Measurements from ENCODE around the gene PALLD.

The PALLD gene

DNA sequence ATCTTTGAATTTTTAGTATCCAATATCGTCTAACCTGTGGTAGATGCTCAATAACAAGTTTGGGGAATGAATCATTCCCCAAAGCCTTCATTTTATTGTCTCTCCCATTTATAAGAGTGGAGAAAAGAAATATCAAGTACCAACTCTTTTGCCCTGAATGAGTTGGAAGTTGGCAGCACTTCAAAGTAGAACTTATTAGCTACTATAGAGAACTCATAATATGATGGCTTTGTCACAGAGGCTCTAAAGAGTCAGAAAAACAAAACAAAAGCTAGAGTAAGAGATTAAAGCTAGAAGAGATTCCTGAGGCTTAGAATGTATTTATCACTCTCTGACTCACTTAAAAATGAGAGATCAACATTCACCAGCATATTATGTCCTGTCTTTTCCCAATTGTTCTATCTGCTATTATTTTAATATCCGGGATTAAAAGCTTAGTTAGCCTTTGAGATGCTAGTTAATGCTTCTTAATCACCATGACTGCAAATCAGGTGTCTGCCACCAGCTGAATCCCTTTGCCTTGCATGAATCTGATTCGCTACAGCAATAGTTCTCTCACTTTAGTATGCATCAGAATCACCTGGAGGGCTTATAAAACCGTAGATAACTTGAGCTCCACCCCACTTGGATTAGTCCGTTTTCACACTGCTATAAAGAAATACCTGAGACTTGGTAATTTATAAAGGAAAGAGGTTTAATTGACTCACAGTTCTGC lies 77.9 kb downstream of the PALLD start:
- Mint-ChIP-seq H3K36me3 (no peaks in the 10 kb centered on the region), H3K4me3 (no peak overlapping the region), H3K9me3 (no peaks in the 10 kb centered on the region), H3K27me3 (peaks cover 10% of the 10 kb centered on the region), H3K4me1 (no peaks in the 10 kb centered on the region), H3K27ac (no peak overlapping the region)
- no peak for ATAC-seq

DNA sequence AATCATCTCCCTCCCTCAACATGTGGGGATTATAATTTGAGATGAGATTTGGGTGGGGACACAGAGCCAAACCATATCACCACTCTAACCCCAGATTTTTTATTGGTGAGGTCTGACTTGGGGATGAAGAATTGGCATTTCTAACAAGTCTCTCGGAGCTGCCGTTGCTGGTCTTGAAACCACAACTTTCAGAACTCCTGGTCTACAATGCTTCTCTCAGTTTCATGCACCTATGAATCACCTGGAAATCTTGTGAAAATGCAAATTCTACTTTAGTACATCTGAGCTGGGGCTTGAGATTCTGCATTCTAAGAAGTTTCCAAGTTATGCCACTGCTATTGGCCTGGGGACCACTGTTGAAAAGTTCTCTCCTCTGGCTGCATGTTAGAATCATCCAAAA lies 78.6 kb downstream of the PALLD start:
- peaks cover 10% of the 10 kb centered on the region for H3K27me3 Mint-ChIP-seq

DNA sequence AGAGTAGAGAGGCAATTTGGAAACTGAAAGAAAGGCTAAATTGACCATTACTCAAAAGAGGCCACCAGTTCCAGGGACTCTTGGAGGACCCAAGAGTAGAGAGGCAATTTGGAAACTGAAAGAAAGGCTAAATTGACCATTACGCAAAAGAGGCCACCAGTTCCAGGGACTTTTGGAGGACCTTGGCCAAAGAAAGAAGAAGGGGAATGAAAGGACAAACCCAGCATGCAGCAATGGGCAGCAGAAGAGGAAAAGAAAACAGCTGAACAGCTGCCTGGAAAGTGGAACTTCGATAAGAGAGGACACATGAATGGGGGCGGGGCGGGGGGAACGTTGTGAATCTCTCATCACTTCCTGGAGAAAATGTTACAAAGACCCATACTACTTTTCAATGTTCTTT lies 80.8 kb downstream of the PALLD start:
- no peaks in the 10 kb centered on the region for H3K4me1 Mint-ChIP-seq
- ATAC-seq = no peak

More for the DNA sequence above, 78.6 kb downstream of the PALLD start:
- Mint-ChIP-seq H3K27ac (no peak overlapping the region), H3K4me1 (no peaks in the 10 kb centered on the region), H3K36me3 (no peaks in the 10 kb centered on the region), H3K4me3 (no peak overlapping the region), H3K9me3 (peaks cover 4% of the 10 kb centered on the region)
- no peak for ATAC-seq

DNA sequence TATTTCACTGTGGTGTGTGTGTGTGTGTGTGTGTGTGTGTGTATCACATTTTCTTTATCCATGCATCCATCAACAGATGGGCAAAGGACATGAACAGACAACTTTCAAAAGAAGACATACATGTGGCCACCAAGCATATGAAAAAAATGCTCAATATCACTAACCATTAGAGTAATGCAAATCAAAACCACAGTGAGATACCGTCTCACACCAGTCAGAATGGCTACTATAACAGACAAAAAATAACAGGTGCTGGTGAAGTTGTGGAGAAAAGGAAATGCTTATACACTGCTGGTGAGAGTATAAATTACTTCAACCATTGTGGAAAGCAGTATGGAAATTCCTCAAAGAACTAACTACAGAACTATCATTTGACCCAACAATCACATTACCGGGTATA lies 83.4 kb downstream of the PALLD start:
- no peaks in the 10 kb centered on the region for H3K4me1 Mint-ChIP-seq
- no peaks in the 10 kb centered on the region for H3K36me3 Mint-ChIP-seq
- no peak for ATAC-seq
- H3K9me3 Mint-ChIP-seq = peaks cover 7% of the 10 kb centered on the region
- no peak overlapping the region for H3K27ac Mint-ChIP-seq
- no peak overlapping the region for H3K4me3 Mint-ChIP-seq
- no peaks in the 10 kb centered on the region for H3K27me3 Mint-ChIP-seq

More for the DNA sequence above, 80.8 kb downstream of the PALLD start:
- Mint-ChIP-seq H3K27ac (no peak overlapping the region), H3K9me3 (peaks cover 7% of the 10 kb centered on the region), H3K4me3 (no peak overlapping the region), H3K27me3 (peaks cover 10% of the 10 kb centered on the region), H3K36me3 (no peaks in the 10 kb centered on the region)

DNA sequence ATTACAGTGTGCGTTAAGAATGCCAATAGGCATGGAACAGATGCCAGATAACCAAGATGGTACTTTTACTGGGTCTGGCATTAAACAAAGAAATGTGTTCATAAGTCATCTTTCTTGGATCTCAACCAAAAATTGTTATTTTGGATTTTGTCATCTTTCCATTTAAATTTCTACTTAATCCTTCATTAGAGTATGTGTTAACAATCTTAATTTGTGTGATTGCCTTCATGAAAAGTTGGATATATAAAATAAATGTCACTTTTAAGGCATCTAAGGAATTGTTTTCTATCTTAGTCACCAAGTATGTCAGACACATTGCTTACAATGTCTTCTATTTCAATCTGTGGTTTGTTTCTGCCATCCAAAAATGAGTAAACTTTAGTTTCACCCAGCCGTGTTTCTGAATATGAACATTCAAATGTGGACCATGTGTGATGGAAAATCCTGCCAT lies 87.5 kb downstream of the PALLD start:
- Mint-ChIP-seq H3K4me3 (no peak overlapping the region), H3K9me3 (peaks cover 7% of the 10 kb centered on the region), H3K4me1 (no peaks in the 10 kb centered on the region), H3K27ac (no peak overlapping the region), H3K36me3 (no peaks in the 10 kb centered on the region), H3K27me3 (no peaks in the 10 kb centered on the region)
- no peak for ATAC-seq

DNA sequence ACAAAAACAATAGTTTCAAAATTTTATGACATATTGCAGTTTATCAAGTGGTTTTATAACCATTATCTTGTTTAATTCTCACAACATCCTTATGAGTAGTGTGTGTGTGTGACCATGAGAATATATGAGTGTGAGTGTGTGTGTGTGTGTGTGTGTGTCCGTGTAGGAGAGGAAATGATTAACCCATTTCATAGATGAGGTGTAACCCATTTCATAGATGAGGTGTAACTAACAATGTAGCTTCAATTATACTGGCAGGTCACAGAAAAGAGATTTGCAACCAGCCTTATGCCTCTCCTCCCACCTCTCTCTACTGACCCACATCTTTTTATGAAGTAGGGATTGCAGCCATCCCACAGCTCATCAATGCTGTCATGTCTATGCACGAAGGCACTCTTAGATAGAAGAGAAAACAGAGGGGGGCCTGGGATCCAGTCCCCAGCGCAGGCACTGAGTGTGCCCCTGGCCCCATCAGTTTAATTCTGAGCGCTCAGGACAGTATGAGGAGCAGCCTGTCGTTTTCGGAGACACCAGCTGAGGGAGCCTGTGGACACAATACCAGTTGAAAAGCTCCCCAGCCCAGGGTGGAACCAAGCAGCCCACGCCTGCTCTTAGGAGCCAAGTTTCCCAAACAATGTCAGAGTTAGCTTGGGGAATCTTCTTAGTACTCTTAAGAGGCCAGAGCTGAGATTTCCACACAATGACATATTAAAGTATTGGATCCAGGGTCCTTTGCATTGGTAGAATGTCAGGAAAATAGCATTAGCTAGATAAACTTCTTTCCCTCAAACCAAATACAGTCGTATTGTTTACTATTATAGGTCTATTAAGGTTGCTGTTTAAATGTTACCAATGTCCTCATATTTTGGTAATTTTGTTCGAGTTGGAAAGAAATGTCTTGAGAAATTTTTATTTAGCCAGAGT lies 88.6 kb downstream of the PALLD start:
- Mint-ChIP-seq H3K9me3 (peaks cover 3% of the 10 kb centered on the region), H3K27ac (no peak overlapping the region), H3K36me3 (no peaks in the 10 kb centered on the region), H3K4me1 (no peaks in the 10 kb centered on the region), H3K27me3 (peaks cover 3% of the 10 kb centered on the region), H3K4me3 (no peak overlapping the region)
- ATAC-seq = peak; percentile 57

DNA sequence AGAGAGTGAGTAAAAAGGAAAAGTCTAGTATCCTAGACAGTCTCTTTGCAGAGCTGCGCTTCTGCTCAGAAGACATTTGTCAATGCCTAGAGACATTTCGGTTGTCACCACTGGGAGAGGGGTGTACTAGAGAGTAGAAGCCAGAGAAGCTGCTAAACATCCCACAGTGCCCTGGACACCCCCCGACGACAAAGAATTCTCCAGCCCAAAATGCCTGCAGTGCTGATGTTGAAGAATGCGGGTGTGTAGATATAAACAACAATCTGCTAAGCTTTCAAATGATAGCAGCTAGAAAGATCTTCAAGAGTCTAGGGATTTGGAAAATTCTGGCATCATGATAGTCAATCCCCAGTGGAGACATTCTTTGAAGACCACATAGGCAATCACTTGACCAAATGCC lies 90.1 kb downstream of the PALLD start:
- Mint-ChIP-seq H3K4me1 (no peaks in the 10 kb centered on the region), H3K36me3 (no peaks in the 10 kb centered on the region), H3K4me3 (no peak overlapping the region), H3K27me3 (peaks cover 13% of the 10 kb centered on the region), H3K27ac (no peak overlapping the region), H3K9me3 (no peaks in the 10 kb centered on the region)
- no peak for ATAC-seq

DNA sequence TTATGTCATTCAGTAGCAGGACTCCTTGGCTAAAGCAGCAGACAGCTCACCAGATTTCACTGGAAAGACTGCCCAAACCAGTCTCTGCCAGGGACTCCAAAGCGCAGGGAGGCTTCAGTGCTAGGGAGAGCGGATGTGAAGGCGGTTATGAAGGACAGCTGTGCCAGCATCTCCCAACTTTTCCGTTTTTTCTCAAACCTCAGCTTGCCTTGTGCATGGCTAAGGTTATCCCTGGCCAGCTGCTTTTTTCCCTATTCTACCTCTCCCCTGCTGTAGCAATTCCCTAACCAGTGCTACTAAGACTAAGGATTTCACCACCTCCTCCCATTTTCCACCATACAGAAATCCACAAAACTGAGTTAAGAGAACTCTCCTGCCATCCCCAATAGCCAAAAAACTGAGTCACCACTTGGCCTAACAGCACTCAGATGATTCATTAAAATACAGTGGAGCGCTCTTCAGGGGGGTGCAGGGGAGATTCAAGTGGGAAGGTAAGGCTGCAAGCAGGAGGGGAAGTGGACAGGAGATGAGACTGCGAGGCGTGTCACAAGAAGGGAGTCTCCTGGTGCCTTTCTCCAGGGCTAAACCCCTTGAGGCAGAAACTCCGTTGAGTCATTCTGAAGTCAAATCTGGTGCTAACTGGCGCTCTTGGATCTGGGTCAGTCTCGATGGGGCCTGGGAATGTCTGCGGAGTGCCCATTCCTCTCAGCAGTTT lies 90.7 kb downstream of the PALLD start:
- Mint-ChIP-seq H3K4me3 (no peak overlapping the region), H3K36me3 (no peaks in the 10 kb centered on the region), H3K9me3 (no peaks in the 10 kb centered on the region), H3K27ac (no peak overlapping the region), H3K4me1 (no peaks in the 10 kb centered on the region), H3K27me3 (peaks cover 13% of the 10 kb centered on the region)
- ATAC-seq = no peak

DNA sequence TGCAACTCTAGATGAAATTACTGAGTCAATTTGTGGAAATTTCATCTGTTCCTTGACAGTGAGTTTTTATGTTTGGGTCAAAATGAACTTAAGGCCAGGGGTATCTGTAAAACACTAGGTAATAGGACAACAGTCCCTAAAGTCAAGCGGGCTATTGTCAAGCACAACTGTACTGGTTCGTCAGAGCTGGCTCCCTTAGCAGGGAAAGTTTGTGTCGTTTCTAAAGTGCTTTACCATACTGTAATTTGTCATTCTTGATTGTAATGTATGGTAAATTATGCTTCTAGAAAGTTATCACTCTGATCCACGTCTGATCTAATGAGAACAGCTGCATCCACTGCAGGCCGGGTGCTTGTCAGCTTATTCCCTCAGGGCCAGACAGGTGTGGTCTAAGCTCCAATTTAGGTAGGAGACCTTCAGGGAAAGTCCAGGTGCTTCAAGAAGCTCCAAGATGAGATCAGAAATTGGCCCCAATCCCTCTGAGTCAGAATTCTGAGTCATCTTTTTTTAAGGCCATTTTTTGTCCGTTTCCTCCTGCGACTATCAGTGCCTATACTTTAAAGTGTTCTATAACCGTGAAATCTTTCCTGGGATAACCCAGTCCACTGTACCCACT lies 92.2 kb downstream of the PALLD start:
- peaks cover 13% of the 10 kb centered on the region for H3K27me3 Mint-ChIP-seq
- H3K4me1 Mint-ChIP-seq = no peaks in the 10 kb centered on the region
- H3K4me3 Mint-ChIP-seq = no peak overlapping the region
- no peak overlapping the region for H3K27ac Mint-ChIP-seq
- no peaks in the 10 kb centered on the region for H3K36me3 Mint-ChIP-seq
- ATAC-seq = no peak
- no peaks in the 10 kb centered on the region for H3K9me3 Mint-ChIP-seq

DNA sequence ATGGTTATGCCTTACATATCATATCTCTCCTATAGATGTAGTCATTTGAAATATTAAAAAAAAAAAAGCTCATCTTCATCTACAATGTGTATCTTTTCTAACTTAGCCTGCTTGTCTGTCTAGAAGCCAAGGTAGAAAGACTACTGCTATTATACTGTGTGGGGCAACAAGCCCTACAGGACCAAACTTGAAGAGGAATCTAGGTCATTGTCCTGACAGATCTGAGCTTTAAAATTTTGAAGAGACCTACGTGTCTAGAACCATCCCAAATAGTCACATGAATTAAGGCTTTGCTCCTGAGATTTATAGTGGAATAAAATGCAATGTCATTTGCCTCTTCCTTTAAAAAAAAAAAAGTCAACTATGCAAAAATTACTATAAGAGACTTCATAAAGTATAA lies 95.8 kb downstream of the PALLD start:
- no peak overlapping the region for H3K4me3 Mint-ChIP-seq
- no peak for ATAC-seq

DNA sequence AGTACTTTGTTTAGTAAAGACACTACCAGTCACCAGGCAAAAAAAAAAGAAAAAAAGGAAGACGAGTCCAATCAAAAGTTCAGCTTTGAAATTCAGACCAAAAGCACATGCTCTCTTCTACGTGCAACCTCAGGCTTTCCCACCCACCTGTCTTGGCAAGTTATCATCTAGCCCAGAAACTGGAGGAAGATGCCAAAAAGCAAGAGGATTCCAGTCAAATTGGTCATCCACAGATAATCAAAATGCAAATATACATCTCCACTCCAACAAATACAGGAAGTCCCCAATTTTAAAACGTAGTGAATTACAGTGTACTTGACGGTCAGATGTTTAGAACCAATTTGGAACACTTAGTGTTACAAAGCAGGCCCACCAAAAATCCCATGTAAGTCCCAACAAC lies 96.5 kb downstream of the PALLD start:
- no peak for ATAC-seq
- Mint-ChIP-seq H3K9me3 (no peaks in the 10 kb centered on the region), H3K36me3 (no peaks in the 10 kb centered on the region), H3K4me1 (no peaks in the 10 kb centered on the region), H3K27ac (no peak overlapping the region), H3K27me3 (peaks cover 13% of the 10 kb centered on the region), H3K4me3 (no peak overlapping the region)

More for the DNA sequence above, 95.8 kb downstream of the PALLD start:
- H3K36me3 Mint-ChIP-seq = no peaks in the 10 kb centered on the region
- no peak overlapping the region for H3K27ac Mint-ChIP-seq
- H3K27me3 Mint-ChIP-seq = peaks cover 13% of the 10 kb centered on the region
- no peaks in the 10 kb centered on the region for H3K9me3 Mint-ChIP-seq
- no peaks in the 10 kb centered on the region for H3K4me1 Mint-ChIP-seq

DNA sequence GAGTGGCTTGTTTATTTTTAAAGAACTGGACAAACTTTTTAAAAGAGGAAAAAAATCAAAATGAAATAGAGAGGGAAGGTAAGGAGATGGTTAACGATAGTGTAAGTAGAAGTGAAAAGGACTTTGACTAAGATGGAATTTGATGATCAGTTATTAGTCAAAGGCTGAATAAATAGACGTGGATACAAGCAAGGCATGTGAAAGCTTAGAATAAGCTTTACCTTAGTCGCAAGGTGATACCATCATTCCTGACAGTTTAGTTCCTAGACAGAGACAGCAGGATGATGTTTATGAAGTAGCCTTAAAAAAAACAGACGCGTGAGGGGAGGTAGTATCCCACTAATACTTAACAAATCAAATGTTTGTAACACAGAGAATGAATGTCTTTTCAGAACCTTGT lies 97.3 kb downstream of the PALLD start:
- no peaks in the 10 kb centered on the region for H3K36me3 Mint-ChIP-seq
- no peak overlapping the region for H3K4me3 Mint-ChIP-seq
- no peak overlapping the region for H3K27ac Mint-ChIP-seq
- H3K4me1 Mint-ChIP-seq = no peaks in the 10 kb centered on the region
- ATAC-seq = no peak
- peaks cover 13% of the 10 kb centered on the region for H3K27me3 Mint-ChIP-seq
- H3K9me3 Mint-ChIP-seq = no peaks in the 10 kb centered on the region

DNA sequence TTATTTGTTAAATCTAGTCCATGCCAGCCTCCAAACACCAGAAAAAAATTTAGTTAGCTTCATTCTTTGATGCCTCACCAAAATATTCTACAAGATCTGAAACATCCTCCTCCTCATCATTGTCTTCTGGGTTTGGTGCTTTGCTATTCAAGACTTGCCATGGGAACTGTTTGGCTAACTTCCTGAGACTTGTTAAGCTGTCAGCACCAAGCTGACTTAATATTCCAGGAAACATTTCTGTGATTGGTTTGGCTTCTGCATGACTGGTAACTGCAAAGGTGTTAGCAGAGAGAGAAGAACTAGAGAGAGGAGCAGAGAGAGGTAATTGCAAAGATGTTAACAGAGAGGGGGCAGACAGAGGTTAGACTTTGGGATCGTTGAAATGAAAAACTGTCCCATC lies 101.3 kb downstream of the PALLD start:
- H3K4me1 Mint-ChIP-seq = no peaks in the 10 kb centered on the region
- no peaks in the 10 kb centered on the region for H3K9me3 Mint-ChIP-seq
- H3K27ac Mint-ChIP-seq = no peak overlapping the region
- no peaks in the 10 kb centered on the region for H3K36me3 Mint-ChIP-seq
- no peak overlapping the region for H3K4me3 Mint-ChIP-seq
- ATAC-seq = no peak
- H3K27me3 Mint-ChIP-seq = no peaks in the 10 kb centered on the region

DNA sequence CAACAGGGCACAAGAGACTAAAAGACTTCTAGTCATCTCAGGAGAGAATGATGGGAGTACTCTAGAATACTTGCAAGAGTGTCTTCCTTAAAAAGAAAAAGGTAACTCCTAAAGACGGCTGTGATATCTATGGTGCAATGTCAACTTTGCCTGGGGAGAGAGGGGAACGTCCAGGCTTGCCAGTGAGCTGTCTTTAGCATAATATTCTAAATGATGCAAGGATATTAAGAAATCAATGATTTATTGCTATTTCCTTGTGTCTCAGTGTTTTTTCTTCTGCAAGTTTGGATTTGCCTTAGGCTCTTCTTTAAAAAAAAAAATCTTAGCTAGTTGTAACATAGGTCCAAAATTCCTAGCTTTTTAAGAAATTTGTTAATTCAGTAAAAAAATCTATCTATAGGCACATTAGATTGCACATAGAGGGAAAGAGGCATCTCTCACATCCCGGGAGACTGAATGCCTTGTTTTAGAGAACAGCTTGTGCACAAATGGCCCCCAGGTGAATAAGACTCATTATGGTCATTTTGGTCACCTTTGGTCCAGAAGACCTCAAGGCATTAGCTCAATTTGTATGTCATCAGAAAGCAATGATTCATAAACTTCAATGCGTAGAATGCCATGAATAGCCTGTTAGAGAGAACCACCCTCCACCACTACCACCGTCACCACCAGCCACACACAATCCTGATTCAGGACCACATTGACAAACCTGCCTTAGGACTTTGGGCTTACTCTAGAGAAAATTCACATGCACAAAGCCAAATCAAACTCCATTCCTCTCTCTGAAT lies 104.1 kb downstream of the PALLD start:
- no peak for ATAC-seq
- Mint-ChIP-seq H3K36me3 (no peaks in the 10 kb centered on the region), H3K4me3 (no peak overlapping the region), H3K27ac (no peak overlapping the region), H3K4me1 (no peaks in the 10 kb centered on the region), H3K9me3 (no peaks in the 10 kb centered on the region), H3K27me3 (no peaks in the 10 kb centered on the region)

Measured in stimulated activated memory B cell treated with anti-CD40 and anti-IgM and Interleukin-4, amounts not matched to agents 10 μg/mL and 1 μg/mL and 100 μg/mL, for 72 hours (primary cell).